Activated B cell treated with CpG ODN at 0.5 μM for 24 hours (primary cell): Measurements from ENCODE around the gene LY9. TPM values are rescaled to one million over a fixed set of nuclear protein-coding genes. Genes with fewer than 3 reads are reported as not detected.
A peak's percentile ranks its signal among the peaks of the same experiment; 100 is the strongest.

ENCODE experiments used
- ATAC-seq: fragments of 200-7000 bp; cut with Tn5 transposase; one replicate; pipeline ENCODE4 v1.10.0; 2021; ENCODE audit warnings: low read depth, mild to moderate bottlenecking, moderate library complexity
- CTCF ChIA-PET: fragments of 350-600 bp; sonication (Branson Sonifier 250); formaldehyde crosslinking; loops from one replicate; lab custom pipeline; 2021; ENCODE audit warnings: antibody characterized with exemption; lab: Charles Lee
- POLR2A ChIA-PET: fragments of 350-600 bp; sonication (Branson Sonifier 250); formaldehyde crosslinking; loops from one replicate; lab custom pipeline; 2021; ENCODE audit warnings: antibody characterized with exemption; lab: Charles Lee
- DNase-seq: peaks from one replicate; pipeline ENCODE4 v3.0.0; 2022
- H3K27ac Mint-ChIP-seq: one replicate; pipeline ENCODE4 v1.8.0; 2020; ENCODE audit warnings: mixed read lengths
- H3K27me3 Mint-ChIP-seq: one replicate; pipeline ENCODE4 v1.8.0; 2021; ENCODE audit warnings: mixed read lengths
- H3K36me3 Mint-ChIP-seq: one replicate; pipeline ENCODE4 v1.8.0; 2021; ENCODE audit warnings: low read depth, mixed read lengths
- H3K4me1 Mint-ChIP-seq: one replicate; pipeline ENCODE4 v1.8.0; 2021; ENCODE audit warnings: mixed read lengths
- H3K4me3 Mint-ChIP-seq: one replicate; pipeline ENCODE4 v1.8.0; 2020; ENCODE audit warnings: mild to moderate bottlenecking, mixed read lengths
- H3K9me3 Mint-ChIP-seq: one replicate; pipeline ENCODE4 v1.8.0; 2020; ENCODE audit warnings: mixed read lengths
- CTCF ChIP-seq: fragments of 200-600 bp; IDR thresholded peaks from one replicate; pipeline ENCODE4 v1.8.0; 2022; ENCODE audit warnings: antibody characterized with exemption, mild to moderate bottlenecking
- intact Hi-C: fragments of 100-400 bp; cut with micrococcal nuclease; formaldehyde crosslinking; loops from one replicate; pipeline ENCODE4 v1.15.1; 2024
- total RNA-seq: library from RNA; stranded (reverse); gene quantifications from 2 replicates; pipeline ENCODE4 v1.2.3, GENCODE V29; 2022

Gene LY9
- total RNA-seq, 1 donor from 2014 or later, result 71.6 TPM

GRCh38 chr1:160830321-160831153 lies 34.6 kb downstream of the LY9 start:
- ATAC-seq, result peak; percentile 83
- Mint-ChIP-seq H3K27ac (peak overlapping the region; percentile 68), H3K27me3 (no peaks in the 10 kb centered on the region), H3K4me1 (peaks cover 9% of the 10 kb centered on the region), H3K9me3 (no peaks in the 10 kb centered on the region), H3K36me3 (peaks cover 48% of the 10 kb centered on the region), H3K4me3 (no peak overlapping the region)
- ChIA-PET POLR2A (interaction anchor here (1.2 kb wide), 2 partner anchors 35 to 105 kb away, joined by 3 to 5 read pairs; partner anchors contain the start of gene LY9), CTCF (interaction anchor here (0.6 to 4.3 kb wide), 16 partner anchors 23 to 211 kb away, joined by 3 to 38 read pairs (median 4); partner anchors contain the start of genes ITLN2 and LY9)
- no peak for TF ChIP-seq CTCF
- peak; percentile 56 for DNase-seq
- intact Hi-C loops, result loop anchor here (1.0 to 5.0 kb wide), 5 partner anchors 33 to 149 kb away; partner anchors contain the start of gene LY9

GRCh38 chr1:160834945-160835565 lies 39.1 kb downstream of the LY9 start:
- CTCF ChIA-PET, result interaction anchor here (0.6 to 5.2 kb wide), 16 partner anchors 8 to 272 kb away, joined by 3 to 111 read pairs (median 4); partner anchors contain the start of genes CD244 and ITLN2
- no peak for TF ChIP-seq CTCF
- Mint-ChIP-seq H3K27me3 (no peaks in the 10 kb centered on the region), H3K27ac (no peak overlapping the region), H3K4me1 (peaks cover 40% of the 10 kb centered on the region), H3K4me3 (no peak overlapping the region), H3K36me3 (peaks cover 6% of the 10 kb centered on the region), H3K9me3 (no peaks in the 10 kb centered on the region)
- ATAC-seq (no peak), DNase-seq (no peak)
- intact Hi-C loops, result loop anchor here (5.0 kb wide), 1 partner anchor 38 kb away; the partner anchor contains the start of gene LY9
- POLR2A ChIA-PET, result no interaction called here

DNA sequence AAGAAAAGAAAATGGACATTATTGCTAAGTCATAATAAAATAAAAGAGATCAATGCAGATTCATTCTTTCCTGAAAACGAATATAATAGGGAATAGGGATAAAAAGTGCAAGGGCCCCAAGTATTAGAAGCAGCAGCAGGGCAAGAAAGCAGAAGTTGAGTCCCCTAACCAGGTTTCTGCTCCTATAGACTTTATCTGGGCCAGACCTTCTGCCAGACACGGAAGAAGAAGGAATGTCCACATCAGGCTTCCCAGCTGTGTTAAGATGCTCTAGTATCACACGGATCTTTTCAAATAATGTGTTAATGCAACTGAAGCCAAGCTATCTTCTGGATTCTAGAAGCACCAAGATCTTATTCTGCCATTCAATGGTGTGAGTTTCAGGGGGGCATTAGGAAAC lies 39.8 kb downstream of the LY9 start:
- ATAC-seq (no peak), DNase-seq (no peak)
- intact Hi-C loops, result loop anchor here (1.0 to 2.0 kb wide), 2 partner anchors 262 to 297 kb away; partner anchors contain the start of gene DEDD
- no peaks in the 10 kb centered on the region for H3K27me3 Mint-ChIP-seq
- H3K36me3 Mint-ChIP-seq, result no peaks in the 10 kb centered on the region
- H3K9me3 Mint-ChIP-seq, result no peaks in the 10 kb centered on the region
- ChIA-PET POLR2A (interaction anchor here (1.2 to 2.0 kb wide), 3 partner anchors 43 to 115 kb away, joined by 3 to 9 read pairs (median 4); no protein-coding TSS in a partner anchor), CTCF (interaction anchor here (0.8 to 5.2 kb wide), 13 partner anchors 9 to 303 kb away, joined by 3 to 111 read pairs (median 4); partner anchors contain the start of genes DEDD and ITLN2)
- H3K4me1 Mint-ChIP-seq, result peaks cover 34% of the 10 kb centered on the region
- no peak overlapping the region for H3K4me3 Mint-ChIP-seq
- TF ChIP-seq CTCF, result no peak
- H3K27ac Mint-ChIP-seq, result peak overlapping the region; percentile 80

DNA sequence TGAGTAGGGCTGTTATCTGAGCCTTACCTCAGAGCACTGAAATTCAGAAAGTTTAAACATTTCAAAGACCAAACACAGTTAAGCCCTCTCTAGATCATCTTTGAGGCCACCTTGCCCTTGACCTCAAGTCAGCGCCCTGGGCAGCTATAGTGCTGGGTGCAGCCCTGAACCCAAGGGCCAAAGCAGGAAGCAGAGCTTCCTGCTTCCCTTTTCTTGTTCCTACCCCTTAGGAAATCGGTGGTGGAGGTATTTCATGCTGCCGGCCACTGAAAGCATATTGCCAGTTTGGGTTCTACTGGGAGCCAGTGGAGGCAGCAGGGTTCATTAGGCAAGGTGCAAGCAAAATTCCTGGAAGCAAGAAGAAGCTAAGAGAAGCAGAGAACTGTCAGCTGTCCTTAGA lies 40.6 kb downstream of the LY9 start:
- no peak for ATAC-seq
- Mint-ChIP-seq H3K4me3 (no peak overlapping the region), H3K27me3 (no peaks in the 10 kb centered on the region), H3K4me1 (peaks cover 33% of the 10 kb centered on the region), H3K9me3 (no peaks in the 10 kb centered on the region), H3K27ac (peak overlapping the region; percentile 80), H3K36me3 (no peaks in the 10 kb centered on the region)
- intact Hi-C loops, result loop anchor here (1.0 to 2.0 kb wide), 2 partner anchors 261 to 296 kb away; partner anchors contain the start of gene DEDD
- no peak for TF ChIP-seq CTCF
- DNase-seq, result no peak
- CTCF ChIA-PET, result interaction anchor here (0.6 to 5.2 kb wide), 20 partner anchors 10 to 302 kb away, joined by 3 to 111 read pairs (median 5); partner anchors contain the start of genes CD48, DEDD, ITLN2 and LY9
- POLR2A ChIA-PET, result interaction anchor here (0.5 to 2.0 kb wide), 4 partner anchors 44 to 134 kb away, joined by 3 to 9 read pairs (median 4); no protein-coding TSS in a partner anchor
